ENCODE data around the gene DDAH2. TPM values are rescaled to one million over a fixed set of nuclear protein-coding genes. Genes with fewer than 3 reads are reported as not detected.
A peak's percentile ranks its signal among the peaks of the same experiment; 100 is the strongest.

DDAH2 gene
- total RNA-seq, 2 experiments from 2014 or later: 6.2 to 6.6 TPM

DNA sequence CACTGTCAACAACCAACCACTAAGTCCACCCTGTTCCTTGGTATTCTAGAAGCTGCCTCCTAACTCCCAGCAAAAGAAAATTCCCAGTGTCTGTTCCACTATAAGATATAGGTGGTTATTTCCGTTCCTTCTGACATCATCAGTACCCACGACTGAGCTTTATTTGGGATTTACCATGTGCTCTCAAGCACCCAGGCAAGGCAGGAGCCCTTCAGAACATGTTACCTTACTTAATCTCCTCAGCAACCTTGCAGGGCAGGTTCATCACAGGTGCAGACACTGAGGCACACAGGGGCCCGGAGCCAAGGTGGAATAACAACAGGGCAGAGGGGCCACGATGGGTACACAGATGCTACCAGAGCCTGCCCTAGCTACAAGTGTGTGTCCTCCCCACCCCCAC is 36.7 kb downstream of the DDAH2 start:
- intact Hi-C loops (cut with micrococcal nuclease): no loop called here
- ChIA-PET CTCF (interaction anchor here (0.6 to 2.6 kb wide), 3 partner anchors 8 to 77 kb away, joined by 3 to 11 read pairs (median 4); no protein-coding TSS in a partner anchor), POLR2A (no interaction called here)
- Mint-ChIP-seq H3K27me3 (no peaks in the 10 kb centered on the region), H3K4me3 (no peak overlapping the region), H3K27ac (no peak overlapping the region), H3K36me3 (peaks cover 18% of the 10 kb centered on the region), H3K9me3 (no peaks in the 10 kb centered on the region), H3K4me1 (ENCODE audit: low read depth) (peaks cover 7% of the 10 kb centered on the region)
- DNase-seq: no peak

DNA sequence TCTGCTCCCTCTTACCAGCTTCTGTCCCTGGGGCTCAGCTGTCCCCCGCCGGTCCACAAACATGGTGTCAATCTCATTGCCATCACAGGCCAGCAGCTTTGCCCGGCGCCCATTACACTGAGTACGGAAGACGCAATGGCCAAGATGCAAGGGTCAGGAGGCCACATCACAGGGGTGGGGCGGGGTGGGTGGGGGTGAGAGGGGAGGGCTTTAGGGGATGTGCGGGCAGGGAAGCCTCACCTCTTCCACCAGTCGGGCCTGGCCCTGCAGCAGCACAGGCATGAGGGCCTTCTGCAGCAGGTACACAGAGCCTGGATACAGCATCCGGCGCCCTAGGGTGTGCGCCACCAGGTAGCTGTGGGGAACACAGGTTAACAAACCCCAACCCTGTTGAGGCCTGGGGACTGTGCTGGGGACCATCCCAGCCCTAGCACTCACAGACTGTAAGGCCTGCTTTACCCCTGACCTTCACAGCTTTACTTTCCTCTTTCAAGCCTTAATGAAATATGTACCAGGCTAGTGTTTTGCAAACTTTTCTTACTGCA is 37.5 kb downstream of the DDAH2 start:
- DNase-seq: no peak
- ChIA-PET CTCF (interaction anchor here (0.6 to 2.6 kb wide), 5 partner anchors 23 to 197 kb away, joined by 3 to 11 read pairs (median 4); partner anchors contain the start of gene LY6G6D), POLR2A (no interaction called here)
- Mint-ChIP-seq H3K4me3 (no peak overlapping the region), H3K36me3 (peaks cover 18% of the 10 kb centered on the region), H3K27ac (no peak overlapping the region), H3K27me3 (no peaks in the 10 kb centered on the region), H3K9me3 (no peaks in the 10 kb centered on the region), H3K4me1 (ENCODE audit: low read depth) (peaks cover 5% of the 10 kb centered on the region)
- intact Hi-C loops (cut with micrococcal nuclease): no loop called here

DNA sequence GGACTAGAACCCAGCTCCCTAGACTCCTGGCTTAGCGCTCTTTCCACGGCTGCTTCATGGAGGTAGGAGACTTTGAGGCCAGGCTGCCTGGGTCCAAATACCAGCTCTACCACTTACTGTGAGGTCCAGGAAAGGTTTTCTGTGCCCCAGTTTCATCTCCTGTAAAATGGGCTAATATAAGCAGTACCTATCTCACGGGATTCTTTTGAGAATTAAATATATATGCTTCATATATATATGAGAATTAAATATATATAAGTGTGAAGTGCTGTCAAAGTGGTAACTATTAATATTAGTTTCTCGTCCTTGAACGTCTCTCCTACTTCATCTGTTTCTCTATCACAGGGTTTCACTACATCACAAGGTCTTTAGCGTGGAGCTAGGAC is 38.0 kb downstream of the DDAH2 start:
- DNase-seq: no peak
- intact Hi-C loops (cut with micrococcal nuclease): no loop called here
- Mint-ChIP-seq H3K4me1 (ENCODE audit: low read depth) (peaks cover 5% of the 10 kb centered on the region), H3K4me3 (no peak overlapping the region), H3K36me3 (peaks cover 19% of the 10 kb centered on the region), H3K9me3 (no peaks in the 10 kb centered on the region), H3K27ac (no peak overlapping the region), H3K27me3 (no peaks in the 10 kb centered on the region)
- ChIA-PET CTCF (interaction anchor here (0.9 to 1.7 kb wide), 4 partner anchors 24 to 198 kb away, joined by 3 to 9 read pairs (median 4); partner anchors contain the start of gene LY6G6D), POLR2A (no interaction called here)

DNA sequence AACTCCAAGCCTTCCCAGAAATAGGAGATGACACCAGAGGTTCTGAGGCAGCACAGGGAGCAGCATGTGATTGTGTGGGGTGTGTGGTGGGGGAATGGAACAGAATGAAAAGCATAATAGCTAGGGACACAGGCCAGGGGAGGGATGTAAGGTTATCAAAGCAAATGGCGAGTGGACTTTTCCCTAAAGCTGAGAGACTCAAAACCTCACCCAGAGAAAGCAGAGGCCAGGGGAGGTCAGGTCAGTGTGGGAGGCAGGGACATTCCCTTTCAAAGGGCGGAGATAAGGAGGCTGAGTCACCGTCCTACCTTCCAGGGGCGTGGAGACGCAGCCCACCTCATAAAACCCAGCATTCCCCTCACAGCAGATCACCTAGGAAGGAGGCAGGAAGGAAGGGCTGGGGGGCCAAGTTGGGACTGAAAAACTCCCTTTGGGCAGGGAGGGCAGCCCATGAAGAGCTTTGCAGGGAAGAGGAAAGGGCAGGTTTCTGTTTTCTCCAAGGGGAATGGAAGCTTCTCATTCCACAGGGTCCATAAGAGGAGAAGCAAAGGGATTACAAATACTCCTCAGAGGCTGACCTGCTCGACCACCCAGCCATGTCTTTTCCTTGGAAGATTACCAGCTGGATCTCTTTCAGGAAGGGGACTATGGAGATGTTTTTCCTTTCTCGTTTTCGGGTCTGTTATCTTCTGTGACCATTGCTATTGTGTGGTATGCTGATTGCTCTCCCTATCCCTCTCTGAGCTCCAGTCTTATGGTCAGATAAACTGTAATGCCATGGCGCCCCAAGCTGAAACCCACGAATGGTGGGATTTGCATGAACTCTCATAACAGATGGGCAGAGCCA is 38.6 kb downstream of the DDAH2 start:
- H3K4me3 Mint-ChIP-seq: no peak overlapping the region
- POLR2A ChIA-PET: interaction anchor here (0.6 kb wide), 1 partner anchor 93 kb away, joined by 3 read pairs; no protein-coding TSS in a partner anchor
- H3K36me3 Mint-ChIP-seq: peaks cover 20% of the 10 kb centered on the region
- DNase-seq: no peak
- peak overlapping the region; percentile 47 for H3K27ac Mint-ChIP-seq
- no peaks in the 10 kb centered on the region for H3K27me3 Mint-ChIP-seq
- H3K4me1 Mint-ChIP-seq (ENCODE audit: low read depth): peaks cover 5% of the 10 kb centered on the region
- CTCF ChIA-PET: interaction anchor here (0.5 to 1.7 kb wide), 10 partner anchors 9 to 199 kb away, joined by 3 to 9 read pairs (median 4); partner anchors contain the start of genes ATP6V1G2, GPANK1, LY6G5C and LY6G6D
- H3K9me3 Mint-ChIP-seq: no peaks in the 10 kb centered on the region
- intact Hi-C loops (cut with micrococcal nuclease): no loop called here

DNA sequence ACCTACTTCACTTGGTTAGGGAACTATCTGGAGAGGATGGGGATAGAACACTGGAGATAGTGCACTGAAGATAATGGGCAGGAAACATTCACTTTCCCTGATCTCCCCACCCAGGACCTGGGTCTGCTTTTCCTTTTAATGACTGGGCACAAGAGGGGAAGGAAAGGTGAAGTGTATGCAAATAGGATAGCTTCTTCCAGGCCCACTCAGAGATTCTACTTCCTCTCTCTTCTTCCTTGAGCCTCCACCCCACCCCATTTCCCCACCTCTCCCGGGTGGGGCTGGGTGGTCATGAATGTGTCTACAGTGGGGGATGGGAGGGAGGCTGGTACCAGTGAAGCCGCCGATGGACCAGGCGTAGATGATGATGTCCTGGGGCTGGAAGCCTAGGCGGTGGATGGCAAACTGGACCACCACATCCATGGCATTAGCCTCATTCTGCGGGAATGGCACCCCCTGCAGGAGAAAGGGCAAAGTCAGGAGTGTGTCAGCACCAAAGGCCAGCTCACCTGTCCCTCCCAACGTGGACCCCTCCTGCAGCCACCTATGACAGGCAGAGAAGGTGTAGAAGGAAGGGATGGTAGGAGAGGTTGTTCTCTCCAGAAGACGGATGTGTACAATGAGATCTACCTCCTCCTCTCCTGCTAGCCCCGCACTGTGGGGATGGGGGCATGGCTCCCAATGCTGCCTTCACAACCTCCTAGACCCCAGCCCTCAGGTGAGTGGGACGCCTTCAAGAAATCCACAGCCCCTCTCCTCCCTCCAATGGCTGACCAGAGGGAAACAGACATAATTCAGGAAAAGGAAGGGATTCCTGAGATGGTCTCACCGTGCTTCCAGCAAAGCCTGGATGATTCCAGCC is 39.6 kb downstream of the DDAH2 start:
- Mint-ChIP-seq H3K27ac (peak overlapping the region; percentile 47), H3K27me3 (no peaks in the 10 kb centered on the region), H3K4me3 (no peak overlapping the region), H3K36me3 (peaks cover 20% of the 10 kb centered on the region), H3K9me3 (no peaks in the 10 kb centered on the region), H3K4me1 (ENCODE audit: low read depth) (peaks cover 5% of the 10 kb centered on the region)
- DNase-seq: no peak
- POLR2A ChIA-PET: no interaction called here
- CTCF ChIA-PET: interaction anchor here (0.5 to 1.6 kb wide), 9 partner anchors 8 to 143 kb away, joined by 3 to 5 read pairs (median 3); partner anchors contain the start of genes ATP6V1G2, GPANK1, LY6G5C and LY6G6D
- intact Hi-C loops (cut with micrococcal nuclease): no loop called here

DNA sequence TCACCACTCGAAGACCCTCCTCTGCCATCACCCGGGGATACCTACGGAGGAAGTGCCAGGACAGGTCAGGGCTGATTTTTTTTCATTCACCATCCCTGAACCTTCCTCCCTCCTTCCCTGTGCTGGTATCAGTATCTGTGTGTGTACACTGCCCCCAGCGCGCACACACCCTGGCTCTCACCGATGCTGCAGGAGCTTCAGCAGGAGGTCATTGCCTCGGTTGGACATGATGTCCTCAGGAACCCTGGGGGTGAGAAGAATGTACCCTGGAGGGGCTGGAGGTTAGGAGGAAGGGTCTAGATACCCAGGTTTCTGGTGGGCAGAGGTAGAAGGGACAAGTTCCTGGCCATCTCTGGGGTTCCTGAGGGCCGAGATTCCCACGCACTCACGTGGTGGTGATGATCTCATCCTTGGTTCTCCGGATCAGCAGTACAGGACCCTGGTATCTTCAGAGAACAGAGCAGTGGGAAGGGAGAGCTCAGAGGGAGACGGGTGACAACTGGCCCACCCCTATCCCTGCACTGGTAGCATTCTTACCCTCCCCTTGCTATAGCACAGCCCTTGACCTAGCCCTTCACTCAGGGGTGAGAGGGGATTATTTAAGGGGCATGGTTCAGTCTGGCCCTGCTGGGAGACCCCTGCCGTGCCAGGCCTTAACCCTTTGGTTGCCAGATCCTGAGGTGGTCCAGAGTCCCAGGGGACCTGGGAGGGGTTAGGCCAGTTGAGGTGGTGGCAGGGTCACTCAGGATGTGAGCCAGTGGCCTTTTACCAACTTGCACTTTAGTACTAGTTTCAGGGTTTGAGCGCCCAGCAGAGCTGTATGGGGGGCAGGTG is 41.0 kb downstream of the DDAH2 start:
- ChIA-PET CTCF (no interaction called here), POLR2A (no interaction called here)
- Mint-ChIP-seq H3K27me3 (no peaks in the 10 kb centered on the region), H3K4me1 (ENCODE audit: low read depth) (peaks cover 5% of the 10 kb centered on the region), H3K36me3 (peaks cover 14% of the 10 kb centered on the region), H3K4me3 (no peak overlapping the region), H3K9me3 (no peaks in the 10 kb centered on the region), H3K27ac (no peak overlapping the region)
- intact Hi-C loops (cut with micrococcal nuclease): no loop called here
- DNase-seq: no peak

DNA sequence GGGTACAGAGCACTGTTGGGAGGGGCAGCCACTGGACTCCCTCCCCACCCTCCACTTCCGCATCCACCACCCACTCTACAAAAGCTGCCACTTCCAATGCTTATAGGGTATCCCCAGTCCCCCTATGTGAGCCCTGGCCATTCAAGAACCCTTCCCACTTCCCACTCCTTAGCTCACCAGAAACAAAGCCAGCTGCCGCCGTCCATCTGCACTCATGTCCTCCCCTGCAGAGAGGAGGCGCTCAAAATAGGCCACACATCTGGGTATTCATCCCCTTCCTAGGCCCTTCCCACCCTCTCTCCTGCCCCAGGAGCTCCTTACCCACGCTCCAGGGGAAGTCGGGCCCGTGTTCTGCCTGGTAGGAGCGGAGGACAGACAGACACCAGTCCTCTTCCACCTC is 41.8 kb downstream of the DDAH2 start:
- peaks cover 10% of the 10 kb centered on the region for H3K36me3 Mint-ChIP-seq
- CTCF ChIA-PET: no interaction called here

DNA sequence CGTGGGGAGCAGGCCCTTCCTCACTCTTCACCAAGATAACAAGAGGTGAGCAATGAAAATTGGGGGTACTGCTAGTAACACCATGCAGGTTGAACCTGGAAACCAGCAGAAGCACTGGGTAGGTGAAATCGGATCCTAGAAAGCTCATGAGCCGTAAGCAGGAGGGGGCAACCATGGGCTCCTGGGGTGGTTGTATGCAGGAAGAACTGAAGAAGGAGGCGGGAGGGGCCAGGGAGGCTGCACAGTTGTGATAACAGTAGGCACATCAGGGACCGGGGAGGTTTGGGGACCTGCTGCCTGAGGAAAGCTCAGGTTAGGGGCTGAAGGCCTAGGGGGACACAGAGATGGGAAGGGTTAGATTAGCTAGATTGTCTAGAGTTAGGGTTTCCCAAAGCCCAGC is 42.6 kb downstream of the DDAH2 start:
- H3K4me1 Mint-ChIP-seq (ENCODE audit: low read depth): peaks cover 9% of the 10 kb centered on the region
- no peaks in the 10 kb centered on the region for H3K27me3 Mint-ChIP-seq
- intact Hi-C loops (cut with micrococcal nuclease): no loop called here
- ChIA-PET CTCF (no interaction called here), POLR2A (interaction anchor here (0.8 kb wide), 1 partner anchor 54 kb away, joined by 3 read pairs; the partner anchor contains the start of gene MSH5)
- H3K27ac Mint-ChIP-seq: peak overlapping the region; percentile 36
- DNase-seq: no peak
- H3K4me3 Mint-ChIP-seq: no peak overlapping the region
- no peaks in the 10 kb centered on the region for H3K9me3 Mint-ChIP-seq
- H3K36me3 Mint-ChIP-seq: peaks cover 10% of the 10 kb centered on the region

More for the DNA sequence above, 41.8 kb downstream of the DDAH2 start:
- H3K27ac Mint-ChIP-seq: no peak overlapping the region
- no peak overlapping the region for H3K4me3 Mint-ChIP-seq
- DNase-seq: no peak
- H3K4me1 Mint-ChIP-seq (ENCODE audit: low read depth): peaks cover 5% of the 10 kb centered on the region
- intact Hi-C loops (cut with micrococcal nuclease): no loop called here
- H3K27me3 Mint-ChIP-seq: no peaks in the 10 kb centered on the region
- POLR2A ChIA-PET: no interaction called here
- H3K9me3 Mint-ChIP-seq: no peaks in the 10 kb centered on the region

DNA sequence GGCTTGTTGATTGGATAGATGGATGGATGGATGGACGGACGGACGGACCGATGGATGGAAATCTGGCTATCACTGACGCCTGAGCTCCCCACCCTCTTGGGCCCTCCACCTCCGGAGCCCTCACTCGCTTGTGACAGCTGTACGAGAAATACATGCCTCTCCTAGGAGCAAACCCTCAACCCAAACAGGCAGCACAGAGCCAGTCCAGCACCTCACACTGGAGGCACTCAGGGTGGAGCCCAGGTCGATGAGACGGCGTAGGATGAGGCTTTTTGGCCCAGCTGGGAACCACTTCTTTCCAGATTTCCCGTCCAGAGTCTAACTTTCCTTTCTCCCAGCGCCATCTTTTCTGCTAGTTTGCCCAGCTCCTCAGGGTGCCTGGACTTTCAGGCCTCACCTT is 45.5 kb downstream of the DDAH2 start:
- H3K27me3 Mint-ChIP-seq: no peaks in the 10 kb centered on the region
- no peaks in the 10 kb centered on the region for H3K9me3 Mint-ChIP-seq
- intact Hi-C loops (cut with micrococcal nuclease): loop anchor here (5.0 kb wide), 1 partner anchor 269 kb away; no protein-coding TSS in a partner anchor
- H3K36me3 Mint-ChIP-seq: peaks cover 8% of the 10 kb centered on the region
- no peak overlapping the region for H3K4me3 Mint-ChIP-seq
- H3K27ac Mint-ChIP-seq: no peak overlapping the region
- ChIA-PET POLR2A (no interaction called here), CTCF (interaction anchor here (1.1 to 2.0 kb wide), 3 partner anchors 9 to 147 kb away, joined by 3 to 7 read pairs (median 4); no protein-coding TSS in a partner anchor)
- H3K4me1 Mint-ChIP-seq (ENCODE audit: low read depth): peaks cover 15% of the 10 kb centered on the region
- DNase-seq: no peak

DNA sequence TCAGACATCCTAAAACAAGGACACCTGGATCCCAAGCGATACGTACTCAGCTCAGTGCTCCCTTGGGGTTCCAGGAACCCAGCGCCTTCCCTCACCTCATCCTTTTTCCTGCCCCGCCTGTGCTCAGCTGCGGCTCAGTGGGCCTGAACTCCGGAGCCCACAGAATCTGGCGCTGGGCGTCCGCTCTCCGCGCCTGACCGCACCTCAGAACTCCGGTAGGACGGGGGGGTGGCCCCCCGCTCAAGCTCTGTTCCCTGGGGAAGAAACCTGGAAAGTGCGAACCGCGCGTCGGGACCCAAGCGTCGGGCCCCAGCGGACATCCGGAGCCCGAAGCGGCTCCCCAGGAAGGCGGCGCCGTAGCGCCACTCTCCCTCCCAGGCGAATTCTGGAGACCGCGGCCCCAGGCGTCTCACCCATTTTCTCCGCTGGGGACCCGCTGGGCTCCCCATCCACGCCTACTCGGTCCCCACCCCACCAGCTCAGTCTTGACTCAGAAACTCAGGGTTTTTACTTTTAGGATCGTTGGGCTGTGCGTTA is 47.9 kb downstream of the DDAH2 start:
- POLR2A ChIA-PET: interaction anchor here (0.5 to 1.0 kb wide), 4 partner anchors 17 to 124 kb away, joined by 3 read pairs; partner anchors contain the start of gene GPANK1
- H3K4me3 Mint-ChIP-seq: peak overlapping the region; percentile 76

More for the DNA sequence above, 47.9 kb downstream of the DDAH2 start:
- H3K36me3 Mint-ChIP-seq: peaks cover 2% of the 10 kb centered on the region
- H3K27ac Mint-ChIP-seq: peak overlapping the region; percentile 44
- CTCF ChIA-PET: interaction anchor here (0.7 to 1.5 kb wide), 14 partner anchors 8 to 278 kb away, joined by 3 to 10 read pairs (median 4); partner anchors contain the start of genes MSH5, NELFE and SKIC2
- H3K4me1 Mint-ChIP-seq (ENCODE audit: low read depth): peaks cover 15% of the 10 kb centered on the region
- H3K9me3 Mint-ChIP-seq: no peaks in the 10 kb centered on the region
- H3K27me3 Mint-ChIP-seq: no peaks in the 10 kb centered on the region
- peak; percentile 67 for DNase-seq
- intact Hi-C loops (cut with micrococcal nuclease): loop anchor here (2.0 to 5.0 kb wide), 2 partner anchors 58 to 271 kb away; no protein-coding TSS in a partner anchor

All from activated CD4-positive, alpha-beta memory T cell treated with anti-CD3 and anti-CD28 coated beads for 36 hours (primary cell).